HG03039 (cell line): ENCODE results near the gene PHAF1.

ENCODE experiments used
- ATAC-seq: cut with Tn5 transposase; IDR thresholded peaks from one replicate; pipeline ENCODE4 v1.9.1; 2021; ENCODE audit warnings: mild to moderate bottlenecking, moderate library complexity; ENCODE audit not compliant: unreplicated experiment

PHAF1 gene

DNA sequence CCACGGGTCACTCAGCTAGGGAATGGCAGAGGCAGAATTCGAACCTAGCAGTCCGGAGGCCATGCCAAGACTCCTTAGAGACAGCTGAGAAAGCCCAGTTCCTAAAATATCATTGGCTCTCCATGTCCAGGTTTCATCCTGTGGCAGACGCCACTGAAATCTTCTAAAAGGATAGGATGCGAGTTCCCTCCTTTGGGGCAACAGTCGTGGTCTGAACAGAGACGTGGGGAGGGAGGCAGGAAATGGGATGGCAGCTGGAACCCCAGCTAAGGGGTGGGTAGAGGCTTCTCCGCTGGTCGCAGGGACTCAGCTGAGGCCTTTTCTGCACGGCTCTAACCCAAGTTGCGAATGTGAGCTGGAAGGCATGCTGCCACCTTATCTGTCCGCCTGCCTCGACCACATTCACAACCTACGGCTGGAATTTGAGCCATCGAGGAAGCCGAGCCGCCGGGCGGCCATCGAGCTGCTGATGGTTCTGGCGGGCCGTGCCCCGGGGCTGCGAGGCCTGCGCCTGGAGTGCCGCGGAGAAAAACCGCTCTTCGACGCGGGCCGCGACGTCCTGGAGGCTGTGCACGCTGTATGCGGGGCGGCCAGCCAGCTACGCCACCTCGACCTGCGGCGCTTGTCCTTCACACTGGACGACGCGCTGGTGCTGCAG, 52.9 kb downstream of the PHAF1 start:
- no peak for ATAC-seq

DNA sequence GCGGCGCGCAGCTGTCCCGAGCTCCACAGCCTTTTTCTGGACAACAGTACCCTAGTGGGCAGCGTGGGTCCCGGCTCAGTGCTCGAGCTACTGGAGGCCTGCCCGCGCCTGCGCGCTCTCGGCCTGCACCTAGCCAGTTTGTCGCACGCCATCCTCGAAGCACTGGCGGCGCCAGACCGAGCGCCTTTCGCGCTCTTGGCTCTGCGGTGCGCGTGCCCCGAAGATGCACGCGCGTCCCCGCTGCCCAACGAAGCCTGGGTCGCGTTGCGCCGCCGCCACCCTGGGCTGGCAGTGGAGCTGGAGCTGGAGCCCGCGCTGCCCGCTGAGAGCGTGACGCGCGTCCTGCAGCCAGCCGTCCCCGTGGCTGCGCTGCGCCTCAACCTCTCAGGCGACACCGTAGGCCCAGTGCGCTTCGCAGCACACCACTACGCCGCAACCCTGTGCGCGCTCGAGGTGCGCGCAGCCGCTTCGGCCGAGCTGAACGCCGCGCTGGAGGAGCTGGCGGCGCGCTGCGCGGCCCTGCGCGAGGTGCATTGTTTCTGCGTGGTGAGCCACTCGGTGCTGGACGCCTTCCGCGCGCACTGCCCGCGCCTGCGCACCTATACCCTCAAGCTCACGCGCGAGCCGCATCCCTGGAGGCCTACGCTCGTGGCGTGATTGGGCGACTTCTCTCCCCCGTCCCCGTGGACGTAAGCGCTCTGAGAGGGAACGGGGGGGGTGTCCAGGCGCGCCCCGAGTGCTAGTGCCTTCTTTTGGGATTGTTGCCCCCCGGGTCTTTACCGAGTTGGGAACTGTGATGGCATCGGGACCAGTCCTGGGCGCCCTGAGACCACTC, 53.6 kb downstream of the PHAF1 start:
- ATAC-seq, result no peak

DNA sequence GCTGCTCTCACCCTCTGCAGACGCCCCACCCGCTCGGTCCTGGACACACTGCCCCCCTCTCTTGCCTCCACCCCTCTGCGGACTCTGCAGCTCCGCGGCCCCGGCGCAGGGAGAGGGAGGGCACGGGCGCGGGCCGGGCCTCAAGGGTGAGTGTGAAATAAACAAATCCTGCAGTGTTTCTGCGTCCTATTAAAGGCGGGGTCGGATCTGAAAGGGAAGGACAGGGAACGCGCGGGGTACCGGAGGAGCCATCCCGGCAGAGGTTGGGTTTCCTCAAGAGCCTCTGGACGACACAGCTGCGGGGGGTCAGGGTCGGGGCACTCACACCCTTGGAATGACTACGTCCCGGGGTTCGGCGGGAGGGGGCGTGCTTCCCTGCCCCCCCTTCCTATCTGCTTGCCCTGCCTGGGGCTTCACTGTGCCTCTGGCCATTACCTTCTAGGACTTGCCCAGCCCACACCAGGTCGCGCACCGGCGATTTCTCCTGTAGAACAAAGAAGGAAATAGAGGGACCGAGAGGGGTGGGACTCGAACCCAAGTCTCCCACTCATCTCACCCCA, 54.3 kb downstream of the PHAF1 start:
- no peak for ATAC-seq

DNA sequence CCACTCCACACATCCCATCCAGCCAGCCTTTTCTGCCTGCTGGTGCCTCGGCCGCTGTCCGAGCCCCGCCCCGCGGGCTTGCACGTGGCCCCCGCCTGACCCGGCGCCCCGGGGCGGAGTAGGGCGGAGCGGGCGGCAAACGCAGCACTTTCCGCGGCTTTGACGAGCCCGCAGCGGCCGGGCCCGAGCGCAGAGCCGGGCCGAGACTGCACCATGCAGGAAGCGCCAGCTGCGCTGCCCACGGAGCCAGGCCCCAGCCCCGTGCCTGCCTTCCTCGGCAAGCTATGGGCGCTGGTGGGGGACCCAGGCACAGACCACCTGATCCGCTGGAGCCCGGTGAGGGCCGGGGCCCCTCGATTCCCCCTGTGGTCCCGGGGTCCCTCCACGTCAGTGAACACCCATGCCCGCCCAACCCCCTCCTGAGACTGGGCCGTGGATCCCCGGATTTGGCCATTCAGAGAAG, 54.9 kb downstream of the PHAF1 start, which contains the start of gene HSF4:
Gene HSF4 (plus strand): TSS at position 147 of the 463 bp plus-strand sequence. CDS start 67 bp downstream, at position 214.
- no peak for ATAC-seq

DNA sequence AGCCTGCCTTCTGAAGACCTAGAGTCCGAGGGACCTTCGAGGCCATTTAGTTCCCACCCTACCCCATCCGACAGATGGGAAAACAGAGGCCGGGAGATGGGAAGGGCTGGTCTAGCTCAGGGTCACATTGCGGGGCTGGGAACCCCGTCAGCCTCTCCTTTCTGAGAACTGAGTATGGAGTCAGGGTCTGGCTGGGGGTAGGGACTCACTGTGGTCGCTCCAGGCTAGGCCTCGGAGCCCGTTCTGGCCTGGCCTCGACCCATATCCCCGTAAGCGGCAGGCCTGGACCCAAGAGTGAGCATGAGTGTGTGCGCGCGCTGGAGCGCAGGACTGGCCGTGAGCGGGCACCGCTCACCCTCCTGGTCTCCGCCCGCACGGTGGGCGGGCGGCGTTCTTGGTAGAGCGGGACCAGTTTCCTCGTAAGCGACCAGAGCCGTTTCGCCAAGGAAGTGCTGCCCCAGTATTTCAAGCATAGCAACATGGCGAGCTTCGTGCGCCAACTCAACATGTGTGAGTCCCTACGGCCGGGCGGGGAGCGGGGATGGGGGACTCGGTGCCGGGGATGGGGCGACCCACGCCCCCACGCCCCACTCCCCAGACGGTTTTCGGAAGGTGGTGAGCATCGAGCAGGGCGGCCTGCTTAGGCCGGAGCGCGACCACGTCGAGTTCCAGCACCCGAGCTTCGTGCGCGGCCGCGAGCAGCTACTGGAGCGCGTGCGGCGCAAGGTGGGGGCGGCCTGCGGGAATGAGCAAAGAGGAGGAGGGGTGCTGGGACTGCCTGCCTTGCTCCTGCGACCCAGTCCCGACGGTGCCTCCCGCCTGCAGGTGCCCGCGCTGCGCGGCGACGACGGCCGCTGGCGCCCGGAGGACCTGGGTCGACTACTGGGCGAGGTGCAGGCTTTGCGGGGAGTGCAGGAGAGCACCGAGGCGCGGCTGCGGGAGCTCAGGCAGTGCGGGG, 55.7 kb downstream of the PHAF1 start:
- ATAC-seq, result no peak

DNA sequence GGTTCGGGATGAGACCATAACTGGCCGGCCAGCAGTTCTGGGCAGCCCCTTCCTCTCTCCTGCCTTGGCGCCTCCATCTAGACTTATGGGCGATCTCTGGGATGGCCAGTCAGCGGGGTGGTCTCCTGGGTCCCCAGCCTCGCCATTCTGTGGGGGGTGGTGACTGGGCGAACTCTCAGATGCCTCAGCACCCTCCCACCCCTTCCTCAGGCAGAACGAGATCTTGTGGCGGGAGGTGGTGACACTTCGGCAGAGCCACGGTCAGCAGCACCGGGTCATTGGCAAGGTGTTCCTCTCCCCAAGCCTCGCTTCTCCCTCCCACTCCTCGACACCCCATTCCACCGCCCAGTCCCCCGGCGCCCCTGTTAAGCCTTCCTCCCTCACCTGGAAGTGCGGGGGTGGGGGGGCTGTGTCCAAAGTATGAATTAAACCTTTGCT, 56.4 kb downstream of the PHAF1 start:
- no peak for ATAC-seq

DNA sequence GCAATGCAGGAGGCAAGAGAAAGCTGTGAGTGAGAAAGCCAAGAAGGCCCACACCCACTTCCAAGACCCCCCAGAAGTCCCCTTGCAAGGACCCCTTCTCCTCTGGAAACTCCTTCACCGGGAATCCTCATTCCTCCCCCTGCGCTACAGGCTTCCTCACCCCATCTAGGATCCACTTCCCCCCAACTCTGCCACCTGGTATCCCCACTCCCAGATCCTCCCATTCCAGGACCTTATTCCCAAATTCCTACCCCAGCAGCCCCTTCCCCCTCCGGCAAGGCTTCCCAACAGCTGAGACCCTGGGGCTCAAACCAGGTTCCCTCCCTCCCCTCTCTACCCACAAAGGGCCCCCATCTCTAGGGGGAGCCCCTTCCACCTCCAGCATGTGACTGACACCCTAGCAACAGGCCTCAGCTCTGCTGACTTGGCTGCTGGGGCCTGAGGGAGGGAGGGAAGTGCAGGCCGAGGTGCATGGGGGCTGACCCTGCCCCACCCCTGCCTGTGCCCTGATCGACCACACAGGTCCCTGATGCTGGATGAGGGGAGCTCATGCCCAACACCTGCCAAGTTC, 56.9 kb downstream of the PHAF1 start:
- ATAC-seq, result no peak

DNA sequence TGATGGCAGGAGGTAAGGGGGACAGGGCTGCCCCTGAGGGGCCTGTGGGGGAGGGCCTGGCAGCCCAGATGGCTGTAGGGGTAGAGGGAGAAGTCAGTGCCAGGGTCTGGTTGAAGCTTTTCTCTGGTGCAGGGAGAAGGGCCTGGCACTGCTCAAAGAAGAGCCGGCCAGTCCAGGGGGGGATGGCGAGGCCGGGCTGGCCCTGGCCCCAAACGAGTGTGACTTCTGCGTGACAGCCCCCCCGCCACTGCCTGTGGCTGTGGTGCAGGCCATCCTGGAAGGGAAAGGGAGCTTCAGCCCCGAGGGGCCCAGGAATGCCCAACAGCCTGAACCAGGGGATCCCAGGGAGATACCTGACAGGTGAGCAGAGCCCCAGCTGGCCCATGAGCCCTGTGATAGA, 57.8 kb downstream of the PHAF1 start:
- no peak for ATAC-seq

DNA sequence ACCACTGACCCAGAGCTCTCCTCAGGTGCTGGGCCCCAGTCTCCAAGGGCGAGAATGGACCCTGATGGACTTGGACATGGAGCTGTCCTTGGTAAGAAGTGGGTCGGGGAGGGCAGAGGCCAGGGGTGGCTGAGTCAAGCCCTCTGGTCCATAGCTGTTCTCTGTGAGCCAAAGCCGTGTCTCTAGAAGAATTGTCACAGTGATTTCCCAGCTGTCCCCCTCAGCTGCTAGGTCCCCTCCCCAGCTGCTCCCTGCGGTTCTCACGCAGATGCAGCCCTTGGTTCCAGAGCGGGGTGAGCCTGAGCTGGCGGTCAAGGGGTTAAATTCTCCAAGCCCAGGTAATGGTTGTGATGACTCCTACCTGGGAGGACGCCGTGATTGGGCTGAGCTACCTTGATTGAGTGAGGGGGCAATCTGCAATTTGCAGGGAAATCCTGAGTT, 59.3 kb downstream of the PHAF1 start:
- no peak for ATAC-seq

DNA sequence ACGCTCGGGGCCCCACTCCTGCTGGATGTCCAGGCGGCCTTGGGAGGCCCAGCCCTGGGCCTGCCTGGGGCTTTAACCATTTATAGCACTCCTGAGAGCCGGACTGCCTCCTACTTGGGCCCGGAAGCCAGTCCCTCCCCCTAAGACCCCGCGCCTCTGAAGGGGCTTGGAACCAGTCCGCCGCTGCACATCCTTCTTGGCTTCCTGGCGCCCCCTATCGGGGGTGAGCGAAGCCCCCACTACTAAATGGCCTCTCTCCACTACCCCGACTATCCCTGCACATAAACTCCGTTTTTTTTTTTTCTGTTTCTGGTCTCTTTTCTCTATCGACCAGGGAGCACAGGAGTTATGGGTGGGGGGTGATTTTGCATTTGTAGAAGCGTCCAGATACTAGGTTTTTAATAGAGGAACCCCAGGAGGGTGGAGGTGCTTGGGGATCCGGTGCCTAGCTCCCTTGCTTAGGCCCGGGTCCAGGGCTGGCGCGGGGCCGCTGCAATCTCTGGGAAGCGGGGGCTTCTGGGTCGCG, 60.0 kb downstream of the PHAF1 start:
- no peak for ATAC-seq

DNA sequence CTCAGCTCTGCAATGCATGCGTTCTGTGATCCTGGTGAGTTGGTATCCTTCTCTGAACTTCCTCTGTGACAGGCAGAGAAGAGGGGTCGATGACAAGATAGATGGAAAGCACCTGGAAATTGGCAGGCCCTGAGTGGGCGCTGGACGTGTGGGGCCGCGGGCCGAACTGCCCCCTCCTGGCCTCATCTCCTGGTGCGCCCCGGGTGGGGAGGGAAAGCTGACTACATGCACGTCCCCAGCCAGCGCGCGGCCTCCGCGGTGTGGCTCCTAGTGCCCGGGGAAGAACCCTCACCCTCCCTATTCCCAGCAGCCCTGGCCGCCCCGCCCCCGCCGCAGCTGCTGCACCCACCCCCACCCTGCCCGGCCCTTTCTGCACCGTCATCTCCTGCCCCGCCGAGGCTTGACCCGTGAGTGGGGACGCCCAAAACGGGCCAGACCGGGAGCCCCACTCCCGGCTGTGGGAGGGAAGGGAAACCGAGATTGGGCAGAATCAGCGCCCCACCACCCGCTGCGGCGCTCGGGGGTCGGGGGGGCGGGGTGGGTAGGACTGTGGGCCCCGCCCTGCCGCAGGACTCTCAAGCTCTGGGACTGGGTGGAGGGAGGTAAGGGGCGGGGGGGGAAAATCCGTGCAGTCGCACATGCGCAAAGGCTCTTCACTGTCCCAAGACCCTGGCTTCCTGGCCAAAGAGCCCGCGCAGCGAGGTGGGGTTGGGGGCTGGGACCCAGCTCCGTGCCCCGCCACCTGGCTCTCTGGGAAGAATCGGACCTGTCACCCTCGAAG, 60.6 kb downstream of the PHAF1 start, which contains the start of gene NOL3:
Gene NOL3 (plus strand): TSS at position 371 of the 781 bp plus-strand sequence.
- ATAC-seq, result peak; percentile 33

DNA sequence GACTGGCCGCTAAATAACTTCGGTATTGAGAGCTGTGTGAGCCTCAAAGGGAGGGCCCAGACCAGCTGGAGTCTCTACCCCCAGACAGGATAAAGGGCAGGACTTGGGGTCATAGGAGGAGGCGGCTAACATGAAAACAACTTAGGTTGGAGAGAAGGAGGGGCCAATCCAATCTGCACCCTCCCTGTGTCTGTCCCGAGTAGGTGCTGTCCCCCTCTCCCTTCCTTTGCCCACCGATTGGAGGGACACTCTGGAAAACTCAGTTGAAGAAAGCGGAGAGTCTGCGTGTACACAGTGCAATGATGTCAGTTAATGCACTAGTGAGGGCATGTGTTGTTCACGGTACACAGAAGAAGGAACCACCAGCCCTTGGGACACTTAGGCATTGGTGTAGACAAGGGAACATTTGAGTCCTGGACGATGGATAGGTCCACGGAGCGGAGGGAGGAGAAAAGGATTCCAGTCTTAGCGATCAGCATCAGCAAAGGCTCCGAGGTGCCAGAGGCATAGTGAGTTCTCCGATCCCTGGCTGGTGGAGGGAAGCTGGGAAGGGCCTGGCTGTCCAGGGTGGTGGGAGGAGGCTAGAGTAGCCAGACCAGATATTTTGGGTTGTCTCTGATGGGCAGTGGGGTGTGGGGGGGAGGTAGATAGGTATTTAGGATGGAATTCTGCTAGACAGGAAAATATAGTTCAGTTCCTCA, 61.4 kb downstream of the PHAF1 start:
- peak; percentile 12 for ATAC-seq

DNA sequence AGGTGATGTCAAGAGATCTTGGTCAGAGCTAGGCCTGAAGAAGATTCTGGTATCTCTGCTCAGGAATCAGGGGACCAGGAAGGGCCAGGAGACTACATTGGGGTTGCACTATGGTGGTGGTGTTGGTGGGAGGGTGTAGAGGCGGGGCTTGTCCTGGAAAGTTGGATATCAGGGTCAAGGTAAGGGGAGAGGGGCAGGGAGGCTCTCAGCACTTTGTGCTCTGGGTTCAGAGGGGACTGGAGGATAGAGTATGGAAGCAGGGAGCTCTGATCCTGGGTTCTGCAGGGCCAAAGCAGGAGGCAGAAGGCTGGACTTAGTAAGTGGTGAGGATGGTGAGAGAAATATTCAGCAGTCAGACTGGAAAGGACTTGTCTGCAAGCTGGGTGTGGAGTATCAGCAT, 63.6 kb downstream of the PHAF1 start:
- no peak for ATAC-seq

DNA sequence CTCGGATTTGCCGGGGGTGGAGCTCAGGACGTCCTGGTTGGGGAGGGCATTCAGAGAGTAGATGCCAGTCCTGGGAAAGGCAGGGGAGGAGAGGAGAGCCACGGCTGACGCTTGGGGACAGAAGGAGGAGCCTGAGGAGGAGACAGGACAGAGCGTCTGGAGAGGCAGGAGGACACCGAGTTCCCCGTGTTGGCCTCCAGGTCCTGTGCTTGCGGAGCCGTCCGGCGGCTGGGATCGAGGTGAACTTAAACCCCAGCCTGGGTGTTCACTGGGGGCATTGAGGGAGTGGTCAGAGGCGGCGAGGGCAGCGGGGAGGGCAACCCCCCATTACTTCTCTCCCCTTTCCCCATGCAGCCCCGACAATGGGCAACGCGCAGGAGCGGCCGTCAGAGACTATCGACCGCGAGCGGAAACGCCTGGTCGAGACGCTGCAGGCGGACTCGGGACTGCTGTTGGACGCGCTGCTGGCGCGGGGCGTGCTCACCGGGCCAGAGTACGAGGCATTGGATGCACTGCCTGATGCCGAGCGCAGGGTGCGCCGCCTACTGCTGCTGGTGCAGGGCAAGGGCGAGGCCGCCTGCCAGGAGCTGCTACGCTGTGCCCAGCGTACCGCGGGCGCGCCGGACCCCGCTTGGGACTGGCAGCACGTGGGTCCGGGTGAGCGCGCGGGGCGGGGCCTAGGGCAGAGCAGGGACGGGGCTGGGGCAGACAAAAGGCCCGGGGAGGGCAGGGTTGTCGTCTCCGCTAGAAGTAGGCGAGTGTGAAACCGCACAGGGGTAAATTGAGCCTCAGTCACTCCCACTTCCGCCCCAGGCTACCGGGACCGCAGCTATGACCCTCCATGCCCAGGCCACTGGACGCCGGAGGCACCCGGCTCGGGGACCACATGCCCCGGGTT, 64.3 kb downstream of the PHAF1 start:
- no peak for ATAC-seq

DNA sequence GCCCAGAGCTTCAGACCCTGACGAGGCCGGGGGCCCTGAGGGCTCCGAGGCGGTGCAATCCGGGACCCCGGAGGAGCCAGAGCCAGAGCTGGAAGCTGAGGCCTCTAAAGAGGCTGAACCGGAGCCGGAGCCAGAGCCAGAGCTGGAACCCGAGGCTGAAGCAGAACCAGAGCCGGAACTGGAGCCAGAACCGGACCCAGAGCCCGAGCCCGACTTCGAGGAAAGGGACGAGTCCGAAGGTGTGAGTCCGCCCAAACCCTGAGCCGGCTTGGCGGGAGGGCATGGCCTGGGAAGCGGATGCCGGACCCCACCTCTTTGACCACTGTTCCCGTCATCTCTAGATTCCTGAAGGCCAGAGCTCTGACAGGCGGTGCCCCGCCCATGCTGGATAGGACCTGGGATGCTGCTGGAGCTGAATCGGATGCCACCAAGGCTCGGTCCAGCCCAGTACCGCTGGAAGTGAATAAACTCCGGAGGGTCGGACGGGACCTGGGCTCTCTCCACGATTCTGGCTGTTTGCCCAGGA, 65.0 kb downstream of the PHAF1 start:
- no peak for ATAC-seq

DNA sequence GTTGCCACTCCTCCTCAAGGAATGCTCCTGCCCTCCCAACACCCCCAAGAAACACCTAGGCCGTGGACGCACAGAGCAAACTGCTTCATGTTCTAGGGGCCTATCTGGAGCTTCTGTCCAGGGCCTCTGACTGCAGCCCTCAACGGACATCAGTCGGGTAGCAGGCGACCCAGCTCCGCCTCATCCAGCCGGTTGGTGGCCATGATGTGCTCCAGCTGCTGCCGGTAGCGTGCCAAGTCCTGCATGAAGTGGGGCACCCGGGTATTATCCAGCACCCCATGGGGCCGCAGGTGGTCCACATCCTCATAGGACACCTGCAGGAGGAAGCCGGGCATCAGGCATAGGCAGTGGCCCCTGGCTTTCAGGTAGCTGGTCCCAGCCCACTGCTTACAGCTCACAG, 66.9 kb downstream of the PHAF1 start:
- no peak for ATAC-seq
